ENCODE measurements around the gene MYADML2. TPM values are rescaled to one million over a fixed set of nuclear protein-coding genes. Genes with fewer than 3 reads are reported as not detected.

Gene MYADML2
- total RNA-seq, 4 donors from 2014 or later, result 0.76 TPM; not detected in 3

DNA sequence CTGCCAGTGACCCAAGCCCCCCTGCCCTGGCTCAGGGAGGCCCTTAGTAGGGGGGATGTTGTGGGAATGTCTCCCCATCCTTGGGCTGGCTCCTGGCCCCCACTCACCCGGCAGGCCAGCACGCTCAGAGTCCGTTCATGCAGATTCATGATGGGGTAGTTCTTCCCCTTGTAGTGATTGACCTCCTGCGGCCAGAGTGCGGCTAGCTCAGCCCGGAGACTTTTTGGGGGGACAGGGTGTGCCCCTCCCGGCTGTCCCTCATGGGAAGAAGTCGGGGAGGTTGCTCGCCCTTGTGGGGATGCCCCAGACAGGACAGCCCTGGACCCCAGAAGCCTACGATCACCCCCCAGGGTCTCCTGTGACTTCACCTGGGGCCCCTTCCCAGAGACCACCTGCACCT, 41.0 kb downstream of the MYADML2 start:
- peaks cover 0 to 28% (median 14%) of the 10 kb centered on the region in 4 donors for H3K4me1 ChIP-seq
- no peak overlapping the region for H3K27ac ChIP-seq
- peaks cover 0 to 51% (median 0%) of the 10 kb centered on the region in 3 donors for H3K36me3 ChIP-seq
- DNase-seq, result no peak
- TF ChIP-seq, protein P1, sequence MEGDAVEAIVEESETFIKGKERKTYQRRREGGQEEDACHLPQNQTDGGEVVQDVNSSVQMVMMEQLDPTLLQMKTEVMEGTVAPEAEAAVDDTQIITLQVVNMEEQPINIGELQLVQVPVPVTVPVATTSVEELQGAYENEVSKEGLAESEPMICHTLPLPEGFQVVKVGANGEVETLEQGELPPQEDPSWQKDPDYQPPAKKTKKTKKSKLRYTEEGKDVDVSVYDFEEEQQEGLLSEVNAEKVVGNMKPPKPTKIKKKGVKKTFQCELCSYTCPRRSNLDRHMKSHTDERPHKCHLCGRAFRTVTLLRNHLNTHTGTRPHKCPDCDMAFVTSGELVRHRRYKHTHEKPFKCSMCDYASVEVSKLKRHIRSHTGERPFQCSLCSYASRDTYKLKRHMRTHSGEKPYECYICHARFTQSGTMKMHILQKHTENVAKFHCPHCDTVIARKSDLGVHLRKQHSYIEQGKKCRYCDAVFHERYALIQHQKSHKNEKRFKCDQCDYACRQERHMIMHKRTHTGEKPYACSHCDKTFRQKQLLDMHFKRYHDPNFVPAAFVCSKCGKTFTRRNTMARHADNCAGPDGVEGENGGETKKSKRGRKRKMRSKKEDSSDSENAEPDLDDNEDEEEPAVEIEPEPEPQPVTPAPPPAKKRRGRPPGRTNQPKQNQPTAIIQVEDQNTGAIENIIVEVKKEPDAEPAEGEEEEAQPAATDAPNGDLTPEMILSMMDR (IDR thresholded peaks at IDR 0.05), result no peak
- TF ChIP-seq POLR2A (IDR thresholded peaks at IDR 0.05), result no peak
- no peaks in the 10 kb centered on the region for H3K9me3 ChIP-seq
- H3K27me3 ChIP-seq, result no peaks in the 10 kb centered on the region
- H3K4me3 ChIP-seq, result no peak overlapping the region

DNA sequence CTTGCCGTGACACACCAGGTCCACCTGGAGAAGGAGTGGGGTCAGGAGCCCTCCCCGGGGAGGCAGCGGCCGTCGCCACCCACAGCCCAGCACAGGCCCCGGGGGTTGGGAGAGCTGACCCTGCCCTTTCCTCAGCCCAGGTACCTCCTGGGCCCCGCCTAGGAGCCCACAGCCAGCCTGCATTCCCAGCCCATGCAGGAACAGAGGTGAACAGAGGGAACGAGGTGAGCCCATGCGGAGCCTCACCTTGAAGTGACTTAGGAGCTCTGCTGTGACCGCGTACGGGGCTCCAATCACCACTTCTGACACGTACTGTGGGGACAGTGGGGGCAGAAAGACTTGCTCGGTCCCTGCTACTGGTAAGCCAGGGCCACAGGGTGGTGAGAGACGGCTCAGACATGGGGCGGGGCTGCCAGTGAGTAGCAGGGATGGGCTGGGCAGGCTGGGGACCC, 41.6 kb downstream of the MYADML2 start:
- Histone ChIP-seq H3K4me3 (no peak overlapping the region), H3K27ac (no peak overlapping the region), H3K36me3 (peaks cover 0 to 52% (median 0%) of the 10 kb centered on the region in 3 donors), H3K27me3 (no peaks in the 10 kb centered on the region), H3K9me3 (no peaks in the 10 kb centered on the region), H3K4me1 (peaks cover 0 to 26% (median 12%) of the 10 kb centered on the region in 4 donors)
- DNase-seq, result no peak
- TF ChIP-seq, protein P1 (IDR thresholded peaks at IDR 0.05), result no peak
- TF ChIP-seq POLR2A (IDR thresholded peaks at IDR 0.05), result no peak

DNA sequence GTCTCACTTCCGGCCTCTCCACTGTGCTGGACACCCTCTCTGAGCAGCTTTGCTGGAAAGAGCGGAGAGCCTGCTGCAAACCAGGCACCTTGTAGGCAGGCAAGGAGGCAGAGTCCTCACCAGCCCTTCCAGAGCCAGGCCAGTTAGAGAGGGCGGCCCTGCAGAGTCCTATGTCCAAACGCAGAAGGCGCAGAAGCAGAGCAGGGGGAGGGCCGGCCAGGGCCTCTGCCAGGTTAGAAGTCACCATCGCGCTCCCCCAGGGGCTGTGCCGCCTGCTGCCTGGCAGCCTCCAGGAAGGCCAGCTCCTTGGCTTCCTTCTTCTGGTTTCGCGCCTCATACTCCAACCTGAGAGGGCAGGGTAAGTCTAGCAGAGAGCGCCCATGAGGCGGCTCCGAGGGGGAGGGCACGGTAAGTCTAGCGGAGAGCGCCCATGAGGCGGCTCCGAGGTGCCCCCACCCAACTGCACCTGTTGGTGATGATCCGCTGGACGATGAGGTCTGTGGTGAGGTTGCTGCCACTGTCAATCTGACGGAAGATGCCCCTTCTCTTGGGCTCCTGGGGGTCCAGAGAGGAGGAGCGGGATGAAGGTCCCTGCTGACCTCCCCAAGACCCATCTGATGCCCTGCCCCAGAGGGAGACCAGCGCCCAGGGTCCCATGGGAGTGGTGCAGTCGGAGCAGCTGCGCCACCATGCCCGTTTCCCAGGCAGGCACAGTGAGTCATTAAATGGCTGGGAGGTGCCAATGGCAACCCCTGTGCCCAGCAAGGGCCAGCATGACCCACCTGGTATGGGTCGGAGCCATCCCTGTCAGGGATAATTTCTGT, 42.2 kb downstream of the MYADML2 start:
- Histone ChIP-seq H3K4me1 (peaks cover 0 to 20% (median 9%) of the 10 kb centered on the region in 4 donors), H3K4me3 (no peak overlapping the region), H3K27me3 (no peaks in the 10 kb centered on the region), H3K36me3 (peaks cover 0 to 59% (median 0%) of the 10 kb centered on the region in 3 donors), H3K9me3 (no peaks in the 10 kb centered on the region), H3K27ac (no peak overlapping the region)
- no peak for DNase-seq
- TF ChIP-seq POLR2A (IDR thresholded peaks at IDR 0.05), result no peak
- TF ChIP-seq, protein P1 (IDR thresholded peaks at IDR 0.05), result no peak

DNA sequence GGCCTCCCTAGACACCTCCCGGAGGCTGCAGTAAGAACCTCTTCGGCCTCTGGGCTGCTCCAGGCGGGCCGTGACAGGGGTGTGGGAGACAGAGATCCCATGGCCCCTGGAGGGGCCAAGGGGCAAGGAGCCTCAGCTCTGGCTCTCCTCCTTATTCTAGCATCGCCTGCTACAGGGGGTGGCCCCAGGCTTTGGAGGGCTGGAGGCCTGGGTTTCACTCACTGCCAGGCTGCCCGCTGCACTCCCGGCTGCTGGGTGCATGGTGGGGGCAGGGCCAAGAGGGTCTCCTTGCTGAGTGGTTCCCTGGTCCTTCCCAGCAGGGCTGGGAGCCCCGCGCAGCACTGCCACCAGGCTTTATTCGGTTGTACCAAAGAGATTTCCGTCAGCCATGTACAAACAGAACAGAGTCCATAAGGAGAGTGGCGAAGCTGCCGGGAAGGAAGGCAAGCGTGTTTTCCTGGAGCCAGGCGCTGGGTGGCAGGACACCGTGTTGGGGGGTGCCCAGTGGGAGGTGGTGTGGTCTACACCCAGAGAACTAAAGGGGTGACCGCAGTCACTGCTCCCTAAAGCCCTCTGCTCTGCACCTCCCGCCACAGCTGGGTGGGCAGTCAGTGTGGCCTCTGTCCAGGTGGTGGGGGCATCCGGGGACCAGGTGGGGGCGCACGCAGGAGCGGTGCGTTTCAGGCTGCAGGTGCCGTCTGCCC, 43.0 kb downstream of the MYADML2 start:
- Histone ChIP-seq H3K4me3 (no peak overlapping the region), H3K9me3 (no peaks in the 10 kb centered on the region), H3K36me3 (peaks cover 0 to 63% (median 0%) of the 10 kb centered on the region in 3 donors), H3K4me1 (peaks cover 0 to 17% (median 7%) of the 10 kb centered on the region in 4 donors), H3K27me3 (no peaks in the 10 kb centered on the region), H3K27ac (no peak overlapping the region)
- TF ChIP-seq, protein P1 (IDR thresholded peaks at IDR 0.05), result no peak
- TF ChIP-seq POLR2A (IDR thresholded peaks at IDR 0.05), result no peak
- no peak for DNase-seq

DNA sequence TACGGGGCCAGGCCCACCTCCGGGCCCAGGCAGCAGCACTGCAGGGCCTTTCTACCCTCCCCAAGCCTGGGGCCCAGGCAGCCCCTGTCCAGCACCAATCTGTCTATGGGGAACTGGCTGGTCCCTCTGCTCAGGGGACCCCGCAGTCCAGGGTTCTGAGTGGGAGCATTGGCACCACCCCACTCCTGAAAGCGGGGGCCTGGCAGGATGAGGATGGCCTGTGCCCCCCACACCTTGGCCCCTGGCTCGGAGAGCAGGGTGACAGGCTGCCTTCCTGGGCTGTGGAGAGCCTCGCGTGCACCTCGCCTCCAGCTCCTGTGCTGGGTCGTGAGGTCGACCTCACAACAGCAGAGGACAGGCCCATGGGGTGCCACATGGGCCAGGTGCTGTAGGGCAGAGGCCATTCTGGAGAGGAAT, 43.6 kb downstream of the MYADML2 start:
- DNase-seq, result peak in 1 of 3 donors; percentile 47
- Histone ChIP-seq H3K27me3 (no peaks in the 10 kb centered on the region), H3K27ac (no peak overlapping the region), H3K4me3 (no peak overlapping the region), H3K9me3 (no peaks in the 10 kb centered on the region), H3K4me1 (peaks cover 0 to 17% (median 7%) of the 10 kb centered on the region in 4 donors), H3K36me3 (peaks cover 0 to 63% (median 0%) of the 10 kb centered on the region in 3 donors)
- TF ChIP-seq, protein P1 (IDR thresholded peaks at IDR 0.05), result no peak
- no peak for TF ChIP-seq POLR2A (IDR thresholded peaks at IDR 0.05)

Data from Peyer's patch (tissue), 4 donors.